Glutamatergic neuron (in vitro differentiated cells): ENCODE data around the gene DOCK1. TPM values are rescaled to one million over a fixed set of nuclear protein-coding genes. Genes with fewer than 3 reads are reported as not detected.

ENCODE experiments used
- DNase-seq: peaks from one replicate; pipeline ENCODE4 v3.0.0; 2022
- H3K27ac Mint-ChIP-seq: one replicate; pipeline ENCODE4 v1.8.0; 2020; ENCODE audit warnings: mild to moderate bottlenecking, mixed read lengths, inconsistent platforms; ENCODE audit not compliant: unreplicated experiment
- H3K27me3 Mint-ChIP-seq: one replicate; pipeline ENCODE4 v1.8.0; 2020; ENCODE audit warnings: mild to moderate bottlenecking, moderate library complexity, mixed read lengths, inconsistent platforms; ENCODE audit not compliant: unreplicated experiment
- H3K36me3 Mint-ChIP-seq: one replicate; pipeline ENCODE4 v1.8.0; 2020; ENCODE audit warnings: mild to moderate bottlenecking, mixed read lengths, inconsistent platforms; ENCODE audit not compliant: unreplicated experiment
- H3K4me1 Mint-ChIP-seq: one replicate; pipeline ENCODE4 v1.8.0; 2020; ENCODE audit warnings: mild to moderate bottlenecking, low read depth, mixed read lengths, inconsistent platforms; ENCODE audit not compliant: unreplicated experiment
- H3K4me3 Mint-ChIP-seq: one replicate; pipeline ENCODE4 v1.8.0; 2020; ENCODE audit warnings: mild to moderate bottlenecking, mixed read lengths, inconsistent platforms; ENCODE audit not compliant: unreplicated experiment
- H3K9me3 Mint-ChIP-seq: one replicate; pipeline ENCODE4 v1.8.0; 2020; ENCODE audit warnings: mild to moderate bottlenecking, moderate library complexity, mixed read lengths, inconsistent platforms; ENCODE audit not compliant: unreplicated experiment
- CTCF ChIP-seq: fragments of 200-600 bp; sonication (generic); IDR thresholded peaks from one replicate; pipeline ENCODE4 v1.5.0; 2021; ENCODE audit not compliant: partially characterized antibody, unreplicated experiment
- total RNA-seq: library from RNA; stranded (reverse); fragmentation: NEBNext Ultra II Directional; extraction: Animal tissue kit (Norgen Biotek cat#: 25700); gene quantifications from one replicate; pipeline ENCODE4 v1.2.1, GENCODE V29; 2021; ENCODE audit not compliant: unreplicated experiment

The DOCK1 gene
- total RNA-seq, 1 donor from 2014 or later = 19.7 TPM

- Mint-ChIP-seq H3K36me3 (no peaks in the 10 kb centered on the region), H3K27ac (no peak overlapping the region), H3K4me1 (peaks cover 17% of the 10 kb centered on the region), H3K9me3 (peaks cover 1% of the 10 kb centered on the region), H3K4me3 (no peak overlapping the region), H3K27me3 (peaks cover 1% of the 10 kb centered on the region)
- DNase-seq = no peak
- TF ChIP-seq CTCF = no peak
Measured at GRCh38 chr10:127135844-127136577, 230.8 kb downstream of the DOCK1 start.

GRCh38 chr10:127137391-127137790 is 232.2 kb downstream of the DOCK1 start:
- Mint-ChIP-seq H3K4me3 (no peak overlapping the region), H3K4me1 (peaks cover 18% of the 10 kb centered on the region), H3K27me3 (no peaks in the 10 kb centered on the region), H3K27ac (no peak overlapping the region), H3K9me3 (peaks cover 2% of the 10 kb centered on the region), H3K36me3 (no peaks in the 10 kb centered on the region)
- no peak for TF ChIP-seq CTCF
- no peak for DNase-seq

GRCh38 chr10:127142136-127142535 is 236.9 kb downstream of the DOCK1 start:
- Mint-ChIP-seq H3K9me3 (peaks cover 2% of the 10 kb centered on the region), H3K27me3 (no peaks in the 10 kb centered on the region), H3K4me3 (no peak overlapping the region), H3K4me1 (peaks cover 18% of the 10 kb centered on the region), H3K27ac (no peak overlapping the region), H3K36me3 (no peaks in the 10 kb centered on the region)
- DNase-seq = no peak
- no peak for TF ChIP-seq CTCF

- no peaks in the 10 kb centered on the region for H3K36me3 Mint-ChIP-seq
- peaks cover 2% of the 10 kb centered on the region for H3K9me3 Mint-ChIP-seq
- no peaks in the 10 kb centered on the region for H3K27me3 Mint-ChIP-seq
- no peak overlapping the region for H3K4me3 Mint-ChIP-seq
- peaks cover 18% of the 10 kb centered on the region for H3K4me1 Mint-ChIP-seq
- DNase-seq = no peak
- H3K27ac Mint-ChIP-seq = no peak overlapping the region
- no peak for TF ChIP-seq CTCF
Measured at GRCh38 chr10:127142856-127143255, 237.6 kb downstream of the DOCK1 start.

GRCh38 chr10:127145173-127145572 is 239.9 kb downstream of the DOCK1 start:
- Mint-ChIP-seq H3K9me3 (peaks cover 2% of the 10 kb centered on the region), H3K4me3 (no peak overlapping the region), H3K36me3 (no peaks in the 10 kb centered on the region), H3K27ac (no peak overlapping the region), H3K27me3 (no peaks in the 10 kb centered on the region), H3K4me1 (peaks cover 31% of the 10 kb centered on the region)
- no peak for DNase-seq
- TF ChIP-seq CTCF = no peak
